HepG2 (cell line): ENCODE results near the gene COMT. TPM values are rescaled to one million over a fixed set of nuclear protein-coding genes. Genes with fewer than 3 reads are reported as not detected.
"Not testable (repeated sequence)": the region's sequence is repeated elsewhere in the genome, so short reads cannot be mapped to it uniquely, and the experiment has no call there.

Experiments
- ATAC-seq: fragments of 200-7000 bp; cut with Tn5 transposase; 3 replicates; pipeline ENCODE4 v1.9.1; 2020; ENCODE audit warnings: mild to moderate bottlenecking, moderate library complexity
- BruUV-seq: library from RNA; stranded (reverse); fragments of 400-500 nt; replicated peaks from 2 replicates; lab custom pipeline; 2021; lab: Mats Ljungman, UMichigan
- CTCF ChIA-PET: fragments of 300-600 bp; formaldehyde crosslinking; extraction: SDS; loops from one replicate; lab custom pipeline; 2021; ENCODE audit warnings: low total read pairs, inconsistent platforms, low intra/inter-chr PET ratio; lab: Yijun Ruan, JAX
- POLR2A ChIA-PET: fragments of 350-600 bp; sonication (Branson Sonifier 250); formaldehyde crosslinking; loops from one replicate; lab custom pipeline; 2020; ENCODE audit warnings: antibody characterized with exemption, inconsistent platforms; lab: Yijun Ruan, JAX
- DNase-seq: peaks from one replicate; pipeline ENCODE4 v3.0.0-alpha.2; 2015; ENCODE audit warnings: low spot score
- FAIRE-seq: peaks from 3 replicates; lab custom pipeline; 2011; peaks lifted over from hg19 to GRCh38; lab: Jason Lieb, UNC
- H2AFZ ChIP-seq: one replicate; pipeline ENCODE4 v1.6.1; 2011; ENCODE audit warnings: low read length, inconsistent platforms
- H3K27ac ChIP-seq: fragments of 300-600 bp; 3 replicates; pipeline ENCODE4 v1.8.0; 2011; ENCODE audit warnings: mixed run types, mild to moderate bottlenecking, mixed read lengths, low read length, inconsistent platforms; ENCODE audit not compliant: insufficient read depth; ENCODE audit errors: extremely low read length
- H3K27me3 ChIP-seq, 2 experiments: fragments of 200-600 bp in 1 of 2; 2 replicates in 1 of 2; 3 replicates in 1 of 2; pipeline versions ENCODE4 v1.6.0 to v1.8.0; 2011; ENCODE audit warnings: low read length in 2 of 2, mild to moderate bottlenecking in 2 of 2, moderate library complexity in 2 of 2, inconsistent platforms in 1 of 2; ENCODE audit not compliant: insufficient read depth in 2 of 2, control insufficient read depth in 1 of 2
- H3K36me3 ChIP-seq, 2 experiments: fragments of 200-600 bp in 1 of 2; replicated peaks in 1 of 2; 2 replicates in 1 of 2; 3 replicates in 1 of 2; pipeline versions ENCODE4 v1.5.1 to v1.8.0; 2011; ENCODE audit warnings: low read length in 2 of 2, inconsistent platforms in 1 of 2; ENCODE audit not compliant: insufficient read depth in 2 of 2, control insufficient read depth in 1 of 2
- H3K4me1 ChIP-seq: 2 replicates; pipeline ENCODE4 v1.5.1; 2012; ENCODE audit warnings: low read length, inconsistent platforms; ENCODE audit not compliant: insufficient read depth
- H3K4me2 ChIP-seq: 2 replicates; pipeline ENCODE4 v1.6.0; 2011; ENCODE audit warnings: low read depth, low read length, inconsistent platforms
- H3K4me3 ChIP-seq, 3 experiments: fragments of 200-600 bp in 1 of 3; sonication (generic), shearing (Covaris generic) in 1 of 3; replicated peaks in 1 of 3; 2 replicates each; pipeline ENCODE4 v1.5.1; 2011 to 2016; ENCODE audit warnings: low read length in 3 of 3, inconsistent platforms in 2 of 3, low read depth in 2 of 3, mild to moderate bottlenecking in 2 of 3, control low read depth in 1 of 3, mixed read lengths in 1 of 3; ENCODE audit not compliant: insufficient read depth in 1 of 3
- H3K79me2 ChIP-seq: one replicate; pipeline ENCODE4 v1.6.1; 2011; ENCODE audit warnings: low read length, inconsistent platforms; ENCODE audit not compliant: insufficient read depth
- H3K9ac ChIP-seq: 2 replicates; pipeline ENCODE4 v1.6.0; 2011; ENCODE audit warnings: mild to moderate bottlenecking, low read depth, low read length, inconsistent platforms; ENCODE audit not compliant: insufficient read depth
- H3K9me3 ChIP-seq: 2 replicates; pipeline ENCODE4 v1.5.1; 2012; ENCODE audit warnings: mild to moderate bottlenecking, low read length
- H4K20me1 ChIP-seq: 2 replicates; pipeline ENCODE4 v1.6.0; 2011; ENCODE audit warnings: inconsistent platforms, mild to moderate bottlenecking, low read length, moderate library complexity; ENCODE audit not compliant: insufficient read depth
- MAFG ChIP-seq: sonication (generic); formaldehyde crosslinking; IDR thresholded peaks from 2 replicates; pipeline ENCODE4 v1.5.1; 2020; ENCODE audit warnings: mild to moderate bottlenecking, missing genetic modification reagents
- SP2 ChIP-seq: sonication (generic); formaldehyde crosslinking; IDR thresholded peaks from 2 replicates; pipeline ENCODE4 v1.5.1; 2020; ENCODE audit warnings: mild to moderate bottlenecking, missing genetic modification reagents
- TFDP1 ChIP-seq: IDR thresholded peaks from 2 replicates; pipeline ENCODE4 v1.6.1; 2016; ENCODE audit warnings: missing compliant biosample characterization, missing genetic modification reagents, borderline replicate concordance
- ZBTB20 ChIP-seq: sonication (generic); formaldehyde crosslinking; IDR thresholded peaks from 2 replicates; pipeline ENCODE4 v1.8.1; 2023; ENCODE audit warnings: missing genetic modification reagents, low read depth, mild to moderate bottlenecking, borderline replicate concordance
- ZFAT ChIP-seq: sonication (generic); formaldehyde crosslinking; conservative IDR thresholded peaks from 2 replicates; pipeline ENCODE4 v1.8.1; 2023; ENCODE audit warnings: missing genetic modification reagents, inconsistent platforms
- WGBS: methylation state at CpG from one replicate; pipeline ENCODE4 v1.1.6; 2017; ENCODE audit warnings: low lambda C conversion rate; 5-methylcytosine and 5-hydroxymethylcytosine counted together
- in situ Hi-C: cut with HindIII; loops from 2 replicates; pipeline ENCODE4 v1.10.0; 2017; ENCODE audit warnings: low pct_unique_long_range_greater_than_20kb; ENCODE audit not compliant: extremely low pct_ligation_motif_present
- intact Hi-C: fragments of 100-400 bp; cut with micrococcal nuclease; formaldehyde crosslinking; loops from one replicate; pipeline ENCODE4 v1.10.0; 2022; ENCODE audit not compliant: unreplicated experiment
- polyA plus RNA-seq, 8 experiments: library from polyadenylated mRNA; depleted of rRNA in 3 of 8; stranded (reverse) in 7 of 8; unstranded in 1 of 8; fragments of >200 nt; fragmentation: Illumina TruSeq in 4 of 8; extraction: Trizol in 4 of 8; gene quantifications; 2 replicates each; pipeline versions ENCODE4 v1.2.1 to v1.2.3, GENCODE V29; 2011 to 2016; ENCODE audit warnings: low read depth in 4 of 8, missing spikeins in 1 of 8, mixed read lengths in 1 of 8; ENCODE audit not compliant: insufficient read depth in 1 of 8
- total RNA-seq, 5 experiments: library from RNA; depleted of rRNA; stranded (reverse); fragments of >200 nt; fragmentation: Illumina TruSeq; extraction: Trizol; gene quantifications; 2 replicates each; pipeline ENCODE4 v1.2.3, GENCODE V29; 2016; ENCODE audit warnings: low read depth in 1 of 5
- TF ChIP-seq, protein P1 (sequence below): sonication (generic); formaldehyde crosslinking; conservative IDR thresholded peaks from 2 replicates; pipeline ENCODE4 v1.8.1; 2023; ENCODE audit warnings: missing genetic modification reagents

Gene COMT
- total and polyA plus RNA-seq, 2 of the 13 experiments (the other 11 are each of a cell fraction or from before 2014, with no cell fraction given): 156 to 162 TPM

DNA sequence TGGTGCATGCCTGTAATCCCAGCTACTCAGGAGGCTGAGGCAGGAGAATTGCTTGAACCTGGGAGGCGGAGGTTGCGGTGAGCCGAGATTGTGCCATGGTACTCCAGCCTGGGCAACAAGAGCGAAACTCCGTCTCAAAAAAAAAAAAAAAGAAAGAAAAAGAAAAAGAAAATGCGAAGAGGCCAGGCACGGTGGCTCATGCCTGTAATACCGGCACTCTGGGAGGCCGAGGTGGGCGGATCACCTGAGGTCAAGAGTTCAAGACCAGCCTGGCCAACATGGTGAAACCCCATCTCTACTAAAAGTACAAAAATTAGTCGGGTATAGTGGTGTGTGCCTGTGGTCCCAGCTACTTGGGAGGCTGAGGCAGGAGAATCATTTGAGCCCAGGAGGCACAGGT is 15.5 kb upstream of the COMT start:
- ATAC-seq, H3K36me3 ChIP-seq, H3K27me3 ChIP-seq, BruUV-seq, H3K9ac ChIP-seq, H2AFZ ChIP-seq, H3K79me2 ChIP-seq, CTCF ChIA-PET, H3K27ac ChIP-seq, DNase-seq, H3K4me2 ChIP-seq, H3K4me1 ChIP-seq, H4K20me1 ChIP-seq, H3K9me3 ChIP-seq, POLR2A ChIA-PET, intact Hi-C loops, FAIRE-seq, in situ Hi-C loops, H3K4me3 ChIP-seq: not testable (repeated sequence)
- WGBS: 96% methylated on average over 10 of the region's 11 CpGs

DNA sequence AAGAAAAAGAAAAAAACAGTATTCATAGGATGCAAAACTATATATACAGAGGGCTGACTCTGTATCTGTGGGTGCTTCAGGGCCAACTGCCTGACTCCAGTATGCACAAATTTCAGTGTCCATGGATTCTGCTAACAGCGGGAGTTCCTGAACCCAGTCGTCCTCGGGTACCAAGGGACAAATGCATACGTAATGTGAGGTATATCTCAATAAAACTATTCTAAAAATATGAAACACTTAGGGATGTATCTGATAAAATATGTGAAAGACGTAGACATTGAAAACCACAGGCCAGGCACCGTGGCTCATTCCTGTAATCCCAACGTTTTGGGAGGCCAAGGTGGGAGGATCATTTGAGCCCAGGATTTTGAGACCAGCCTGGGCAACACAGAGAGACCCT is 13.9 kb upstream of the COMT start:
- in situ Hi-C loops: no loop called here
- H3K79me2 ChIP-seq: no peaks in the 10 kb centered on the region
- H3K4me1 ChIP-seq: no peaks in the 10 kb centered on the region; the same call in 1 of the 2 replicates
- no peak overlapping the region for H3K27ac ChIP-seq
- no peak overlapping the region for H3K4me2 ChIP-seq
- DNase-seq: no peak
- H4K20me1 ChIP-seq: no peaks in the 10 kb centered on the region
- no peaks in the 10 kb centered on the region for H3K9me3 ChIP-seq
- ChIA-PET POLR2A (no interaction called here), CTCF (no interaction called here)
- BruUV-seq: no TSS peak
- no peak overlapping the region for H3K9ac ChIP-seq
- no peak for ATAC-seq
- no peaks in the 10 kb centered on the region for H3K27me3 ChIP-seq
- no peak for FAIRE-seq
- 0 out of 5 replicates have a peak, but pooled peaks cover 0 to 6% of the 10 kb centered on the region in 2 experiments for H3K36me3 ChIP-seq
- TF ChIP-seq, protein P1, sequence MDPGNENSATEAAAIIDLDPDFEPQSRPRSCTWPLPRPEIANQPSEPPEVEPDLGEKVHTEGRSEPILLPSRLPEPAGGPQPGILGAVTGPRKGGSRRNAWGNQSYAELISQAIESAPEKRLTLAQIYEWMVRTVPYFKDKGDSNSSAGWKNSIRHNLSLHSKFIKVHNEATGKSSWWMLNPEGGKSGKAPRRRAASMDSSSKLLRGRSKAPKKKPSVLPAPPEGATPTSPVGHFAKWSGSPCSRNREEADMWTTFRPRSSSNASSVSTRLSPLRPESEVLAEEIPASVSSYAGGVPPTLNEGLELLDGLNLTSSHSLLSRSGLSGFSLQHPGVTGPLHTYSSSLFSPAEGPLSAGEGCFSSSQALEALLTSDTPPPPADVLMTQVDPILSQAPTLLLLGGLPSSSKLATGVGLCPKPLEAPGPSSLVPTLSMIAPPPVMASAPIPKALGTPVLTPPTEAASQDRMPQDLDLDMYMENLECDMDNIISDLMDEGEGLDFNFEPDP (CRISPR knock-in tag): no peak
- TF ChIP-seq SP2: no peak
- TF ChIP-seq ZFAT (CRISPR knock-in tag): no peak
- no peak for TF ChIP-seq MAFG (CRISPR knock-in tag)
- no peak for TF ChIP-seq ZBTB20
- TF ChIP-seq TFDP1 (CRISPR knock-in tag): no peak
- 96% methylated on average over 7 of the region's 7 CpGs for WGBS
- intact Hi-C loops: no loop called here
- H2AFZ ChIP-seq: no peak overlapping the region
- H3K4me3 ChIP-seq: no peak overlapping the region
